ENCODE data around the gene UTY.

GRCh38 chrY:13307959-13308358 is 171.9 kb downstream of the UTY start:
- TF ChIP-seq, protein P1, sequence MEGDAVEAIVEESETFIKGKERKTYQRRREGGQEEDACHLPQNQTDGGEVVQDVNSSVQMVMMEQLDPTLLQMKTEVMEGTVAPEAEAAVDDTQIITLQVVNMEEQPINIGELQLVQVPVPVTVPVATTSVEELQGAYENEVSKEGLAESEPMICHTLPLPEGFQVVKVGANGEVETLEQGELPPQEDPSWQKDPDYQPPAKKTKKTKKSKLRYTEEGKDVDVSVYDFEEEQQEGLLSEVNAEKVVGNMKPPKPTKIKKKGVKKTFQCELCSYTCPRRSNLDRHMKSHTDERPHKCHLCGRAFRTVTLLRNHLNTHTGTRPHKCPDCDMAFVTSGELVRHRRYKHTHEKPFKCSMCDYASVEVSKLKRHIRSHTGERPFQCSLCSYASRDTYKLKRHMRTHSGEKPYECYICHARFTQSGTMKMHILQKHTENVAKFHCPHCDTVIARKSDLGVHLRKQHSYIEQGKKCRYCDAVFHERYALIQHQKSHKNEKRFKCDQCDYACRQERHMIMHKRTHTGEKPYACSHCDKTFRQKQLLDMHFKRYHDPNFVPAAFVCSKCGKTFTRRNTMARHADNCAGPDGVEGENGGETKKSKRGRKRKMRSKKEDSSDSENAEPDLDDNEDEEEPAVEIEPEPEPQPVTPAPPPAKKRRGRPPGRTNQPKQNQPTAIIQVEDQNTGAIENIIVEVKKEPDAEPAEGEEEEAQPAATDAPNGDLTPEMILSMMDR (conservative IDR thresholded peaks at IDR 0.05; ENCODE audit: low read depth, low read length): no peak
- no peak for TF ChIP-seq EZH2phosphoT487 (IDR thresholded peaks at IDR 0.05; ENCODE audit: borderline replicate concordance, low read length)
- TF ChIP-seq EZH2 (IDR thresholded peaks at IDR 0.05; ENCODE audit: low read length, unreplicated experiment): no peak

Data from PC-3 (cell line).